Measurements from ENCODE around the gene SMYD3.

DNA sequence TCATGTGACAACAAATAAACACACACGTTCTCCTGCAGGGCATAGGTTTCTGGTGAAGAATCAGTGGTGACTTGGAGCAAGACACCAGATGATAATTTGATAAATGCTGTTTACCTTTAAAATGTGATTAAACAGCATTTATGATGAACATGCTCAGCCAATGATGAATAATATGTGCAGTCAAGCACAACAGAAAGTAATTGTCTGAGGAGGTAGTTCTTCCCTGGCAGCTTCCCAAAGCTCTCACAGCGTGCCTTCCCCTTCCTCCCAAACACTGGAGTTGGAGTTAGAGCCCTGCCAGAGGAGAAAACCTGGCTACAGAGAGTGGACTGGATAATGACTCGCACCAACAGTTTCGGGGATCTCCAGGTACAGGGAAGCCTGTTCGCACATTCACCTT, 463.5 kb downstream of the SMYD3 start:
- TF ChIP-seq, protein P1, sequence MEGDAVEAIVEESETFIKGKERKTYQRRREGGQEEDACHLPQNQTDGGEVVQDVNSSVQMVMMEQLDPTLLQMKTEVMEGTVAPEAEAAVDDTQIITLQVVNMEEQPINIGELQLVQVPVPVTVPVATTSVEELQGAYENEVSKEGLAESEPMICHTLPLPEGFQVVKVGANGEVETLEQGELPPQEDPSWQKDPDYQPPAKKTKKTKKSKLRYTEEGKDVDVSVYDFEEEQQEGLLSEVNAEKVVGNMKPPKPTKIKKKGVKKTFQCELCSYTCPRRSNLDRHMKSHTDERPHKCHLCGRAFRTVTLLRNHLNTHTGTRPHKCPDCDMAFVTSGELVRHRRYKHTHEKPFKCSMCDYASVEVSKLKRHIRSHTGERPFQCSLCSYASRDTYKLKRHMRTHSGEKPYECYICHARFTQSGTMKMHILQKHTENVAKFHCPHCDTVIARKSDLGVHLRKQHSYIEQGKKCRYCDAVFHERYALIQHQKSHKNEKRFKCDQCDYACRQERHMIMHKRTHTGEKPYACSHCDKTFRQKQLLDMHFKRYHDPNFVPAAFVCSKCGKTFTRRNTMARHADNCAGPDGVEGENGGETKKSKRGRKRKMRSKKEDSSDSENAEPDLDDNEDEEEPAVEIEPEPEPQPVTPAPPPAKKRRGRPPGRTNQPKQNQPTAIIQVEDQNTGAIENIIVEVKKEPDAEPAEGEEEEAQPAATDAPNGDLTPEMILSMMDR (IDR thresholded peaks at IDR 0.05; ENCODE audit: borderline replicate concordance, extremely low read depth, low read length, poor library complexity, severe bottlenecking) = no peak
- TF ChIP-seq EZH2 (IDR thresholded peaks at IDR 0.05; ENCODE audit: borderline replicate concordance, low read depth, low read length, severe bottlenecking) = no peak

Measured in DND-41 (cell line).